Ishikawa (cell line): Measurements from ENCODE around the gene PRCP.

Source experiments
- CEBPB ChIP-seq: IDR thresholded peaks from 2 replicates; pipeline ENCODE4 v1.6.1; 2012
- EGR1 ChIP-seq: IDR thresholded peaks from 2 replicates; pipeline ENCODE4 v1.6.1; 2012
- NFIC ChIP-seq: IDR thresholded peaks from 2 replicates; pipeline ENCODE4 v1.6.1; 2012
- TF ChIP-seq, protein P1 (sequence below): IDR thresholded peaks from 2 replicates; pipeline ENCODE4 v1.6.1; 2012; ENCODE audit warnings: low read depth, mild to moderate bottlenecking
- TF ChIP-seq, protein P2 (sequence below): IDR thresholded peaks from 2 replicates; pipeline ENCODE4 v1.6.1; 2012

DNA sequence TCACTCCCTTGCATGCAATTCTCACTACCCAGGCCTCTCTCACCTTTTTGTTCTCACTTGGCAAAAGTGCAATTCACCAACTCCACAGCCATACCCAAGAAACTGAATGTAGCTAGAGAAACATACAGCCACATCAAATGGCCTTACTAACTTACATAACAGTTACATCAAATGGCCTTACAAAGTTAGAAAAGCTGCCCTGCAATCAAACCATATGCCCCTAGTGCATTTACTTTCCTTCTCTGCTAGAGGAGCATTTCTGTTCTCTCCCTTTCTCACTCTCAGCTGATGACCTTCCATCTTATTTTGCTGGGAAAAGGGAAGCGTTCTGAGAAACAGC lies 10.3 kb downstream of the PRCP start:
- TF ChIP-seq CEBPB (no peak), NFIC (no peak), EGR1 (no peak)
- TF ChIP-seq, protein P1, sequence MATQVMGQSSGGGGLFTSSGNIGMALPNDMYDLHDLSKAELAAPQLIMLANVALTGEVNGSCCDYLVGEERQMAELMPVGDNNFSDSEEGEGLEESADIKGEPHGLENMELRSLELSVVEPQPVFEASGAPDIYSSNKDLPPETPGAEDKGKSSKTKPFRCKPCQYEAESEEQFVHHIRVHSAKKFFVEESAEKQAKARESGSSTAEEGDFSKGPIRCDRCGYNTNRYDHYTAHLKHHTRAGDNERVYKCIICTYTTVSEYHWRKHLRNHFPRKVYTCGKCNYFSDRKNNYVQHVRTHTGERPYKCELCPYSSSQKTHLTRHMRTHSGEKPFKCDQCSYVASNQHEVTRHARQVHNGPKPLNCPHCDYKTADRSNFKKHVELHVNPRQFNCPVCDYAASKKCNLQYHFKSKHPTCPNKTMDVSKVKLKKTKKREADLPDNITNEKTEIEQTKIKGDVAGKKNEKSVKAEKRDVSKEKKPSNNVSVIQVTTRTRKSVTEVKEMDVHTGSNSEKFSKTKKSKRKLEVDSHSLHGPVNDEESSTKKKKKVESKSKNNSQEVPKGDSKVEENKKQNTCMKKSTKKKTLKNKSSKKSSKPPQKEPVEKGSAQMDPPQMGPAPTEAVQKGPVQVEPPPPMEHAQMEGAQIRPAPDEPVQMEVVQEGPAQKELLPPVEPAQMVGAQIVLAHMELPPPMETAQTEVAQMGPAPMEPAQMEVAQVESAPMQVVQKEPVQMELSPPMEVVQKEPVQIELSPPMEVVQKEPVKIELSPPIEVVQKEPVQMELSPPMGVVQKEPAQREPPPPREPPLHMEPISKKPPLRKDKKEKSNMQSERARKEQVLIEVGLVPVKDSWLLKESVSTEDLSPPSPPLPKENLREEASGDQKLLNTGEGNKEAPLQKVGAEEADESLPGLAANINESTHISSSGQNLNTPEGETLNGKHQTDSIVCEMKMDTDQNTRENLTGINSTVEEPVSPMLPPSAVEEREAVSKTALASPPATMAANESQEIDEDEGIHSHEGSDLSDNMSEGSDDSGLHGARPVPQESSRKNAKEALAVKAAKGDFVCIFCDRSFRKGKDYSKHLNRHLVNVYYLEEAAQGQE = no peak
- TF ChIP-seq, protein P2, sequence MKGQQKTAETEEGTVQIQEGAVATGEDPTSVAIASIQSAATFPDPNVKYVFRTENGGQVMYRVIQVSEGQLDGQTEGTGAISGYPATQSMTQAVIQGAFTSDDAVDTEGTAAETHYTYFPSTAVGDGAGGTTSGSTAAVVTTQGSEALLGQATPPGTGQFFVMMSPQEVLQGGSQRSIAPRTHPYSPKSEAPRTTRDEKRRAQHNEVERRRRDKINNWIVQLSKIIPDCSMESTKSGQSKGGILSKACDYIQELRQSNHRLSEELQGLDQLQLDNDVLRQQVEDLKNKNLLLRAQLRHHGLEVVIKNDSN = no peak
